Esophagus squamous epithelium (tissue), 4 donors: ENCODE results near the gene SCAMP1.

Experiments
- POLR2A ChIP-seq, 4 donors: fragments of 450-650 bp; IDR thresholded peaks; one replicate each; pipeline ENCODE4 v1.6.1; 2017; ENCODE audit warnings: antibody characterized with exemption in 4 of 4, mild to moderate bottlenecking in 4 of 4, moderate library complexity in 3 of 4
- TF ChIP-seq, protein P1 (sequence below), 6 experiments: fragments of 450-650 bp in 4 of 6; fragments of 200-600 bp in 2 of 6; sonication (generic) in 2 of 6; IDR thresholded peaks; one replicate each; pipeline ENCODE4 v1.5.1; 2016 to 2019; ENCODE audit warnings: antibody characterized with exemption in 6 of 6, mild to moderate bottlenecking in 4 of 6, moderate library complexity in 4 of 6

- TF ChIP-seq, protein P1, sequence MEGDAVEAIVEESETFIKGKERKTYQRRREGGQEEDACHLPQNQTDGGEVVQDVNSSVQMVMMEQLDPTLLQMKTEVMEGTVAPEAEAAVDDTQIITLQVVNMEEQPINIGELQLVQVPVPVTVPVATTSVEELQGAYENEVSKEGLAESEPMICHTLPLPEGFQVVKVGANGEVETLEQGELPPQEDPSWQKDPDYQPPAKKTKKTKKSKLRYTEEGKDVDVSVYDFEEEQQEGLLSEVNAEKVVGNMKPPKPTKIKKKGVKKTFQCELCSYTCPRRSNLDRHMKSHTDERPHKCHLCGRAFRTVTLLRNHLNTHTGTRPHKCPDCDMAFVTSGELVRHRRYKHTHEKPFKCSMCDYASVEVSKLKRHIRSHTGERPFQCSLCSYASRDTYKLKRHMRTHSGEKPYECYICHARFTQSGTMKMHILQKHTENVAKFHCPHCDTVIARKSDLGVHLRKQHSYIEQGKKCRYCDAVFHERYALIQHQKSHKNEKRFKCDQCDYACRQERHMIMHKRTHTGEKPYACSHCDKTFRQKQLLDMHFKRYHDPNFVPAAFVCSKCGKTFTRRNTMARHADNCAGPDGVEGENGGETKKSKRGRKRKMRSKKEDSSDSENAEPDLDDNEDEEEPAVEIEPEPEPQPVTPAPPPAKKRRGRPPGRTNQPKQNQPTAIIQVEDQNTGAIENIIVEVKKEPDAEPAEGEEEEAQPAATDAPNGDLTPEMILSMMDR (IDR thresholded peaks at IDR 0.05), result no peak
- TF ChIP-seq POLR2A (IDR thresholded peaks at IDR 0.05), result no peak
Observed at GRCh38 chr5:78334811-78335210, 25.6 kb upstream of the SCAMP1 start.
